Suppressor macrophage (primary cell): Measurements from ENCODE around the gene PPP1R9A.

Source experiments
- DNase-seq, 4 experiments: peaks; one replicate each; pipeline ENCODE4 v3.0.0-alpha.2; 2020 to 2022

Gene PPP1R9A

DNA sequence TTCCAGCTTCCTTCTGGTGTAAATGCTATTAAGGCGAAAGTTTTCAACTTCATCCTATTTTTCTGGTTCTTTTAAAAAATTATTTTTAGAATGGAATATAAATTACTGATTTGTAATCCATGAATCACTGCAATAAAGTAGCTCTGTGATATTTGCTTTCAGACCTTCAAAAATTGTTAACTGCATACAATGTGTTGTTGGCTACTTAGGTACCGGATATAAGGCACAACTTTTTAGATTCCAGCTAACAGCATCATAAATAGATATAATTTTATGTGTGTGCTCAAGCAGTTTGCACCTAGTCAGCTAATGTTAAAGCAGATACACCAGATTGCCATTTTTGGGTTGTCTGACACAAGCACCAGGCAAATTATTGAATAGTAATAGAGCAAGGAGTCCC is 358.2 kb downstream of the PPP1R9A start:
- no peak for DNase-seq

- no peak for DNase-seq
Measured at GRCh38 chr7:95267754-95268153, 360.4 kb downstream of the PPP1R9A start.

DNA sequence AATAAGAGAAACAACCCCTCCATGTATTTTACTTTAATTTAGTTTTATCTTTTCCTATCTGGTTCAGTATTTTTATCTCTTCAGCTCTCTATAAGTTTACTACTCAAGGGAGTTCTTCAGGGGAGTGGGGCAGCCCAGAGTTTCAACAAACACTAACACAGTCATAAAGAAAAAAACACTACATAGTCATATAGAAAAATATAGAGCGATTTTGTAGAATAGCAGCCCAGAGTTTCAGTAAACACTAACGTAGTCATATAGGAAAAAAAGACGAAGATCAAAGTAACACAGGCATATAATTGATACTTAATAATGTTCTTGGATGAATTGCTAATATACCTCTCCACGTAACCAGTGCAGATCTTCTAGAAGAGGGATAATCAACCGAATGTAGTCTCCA is 362.2 kb downstream of the PPP1R9A start:
- no peak for DNase-seq

GRCh38 chr7:95276114-95276513 is 368.7 kb downstream of the PPP1R9A start:
- no peak for DNase-seq

- no peak for DNase-seq
Measured at GRCh38 chr7:95279417-95279816, 372.0 kb downstream of the PPP1R9A start.

DNA sequence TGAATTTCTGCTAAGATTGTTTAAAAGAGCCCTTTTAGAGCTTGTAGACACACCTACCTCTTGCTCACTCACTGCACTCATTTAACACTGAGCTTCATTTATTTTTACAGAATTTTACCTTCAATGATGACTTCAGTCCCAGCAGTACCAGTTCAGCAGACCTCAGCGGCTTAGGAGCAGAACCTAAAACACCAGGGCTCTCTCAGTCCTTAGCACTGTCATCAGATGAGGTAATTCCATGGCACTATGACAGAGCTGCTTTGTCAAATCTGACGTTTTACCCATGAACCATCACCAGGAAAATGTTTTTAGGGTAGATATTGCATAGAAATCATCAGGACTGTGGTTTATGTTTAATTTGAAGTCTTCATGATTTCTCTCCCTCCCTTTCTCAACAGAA is 378.7 kb downstream of the PPP1R9A start:
- DNase-seq: no peak

DNA sequence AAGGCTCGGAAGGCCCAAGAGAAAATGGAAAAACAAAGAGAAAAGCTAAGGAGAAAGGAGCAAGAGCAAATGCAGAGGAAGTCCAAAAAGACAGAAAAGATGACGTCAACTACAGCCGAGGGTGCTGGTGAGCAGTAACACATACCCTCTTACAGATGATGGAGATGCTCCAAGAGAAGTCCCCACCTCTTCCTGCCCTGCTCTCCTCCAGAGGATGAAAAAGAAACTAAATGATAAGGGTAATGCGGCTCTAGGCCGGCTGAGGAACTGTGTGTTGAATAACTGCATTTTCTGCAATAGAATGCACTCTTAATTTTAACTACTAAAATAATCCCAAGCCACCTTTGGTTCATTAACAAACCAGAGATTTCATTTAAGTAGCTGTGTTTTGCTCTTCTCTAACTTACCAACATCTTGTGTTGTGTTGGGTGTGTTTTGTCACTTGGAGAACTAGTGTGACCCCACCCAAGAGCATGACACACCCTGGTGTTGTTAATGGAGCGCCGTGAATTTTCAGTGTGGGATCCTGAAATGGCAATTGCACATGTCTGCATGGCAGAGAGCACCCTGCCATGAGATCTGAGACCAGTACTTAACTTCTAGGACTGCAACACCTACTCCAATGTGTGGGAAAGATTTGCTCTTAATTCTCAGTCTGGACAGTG is 382.9 kb downstream of the PPP1R9A start:
- no peak for DNase-seq

GRCh38 chr7:95295397-95295796 is 388.0 kb downstream of the PPP1R9A start:
- DNase-seq: no peak

- no peak for DNase-seq
Measured at GRCh38 chr7:95296456-95296855, 389.1 kb downstream of the PPP1R9A start.

GRCh38 chr7:95297041-95297440 is 389.6 kb downstream of the PPP1R9A start:
- no peak for DNase-seq

GRCh38 chr7:95298091-95298490 is 390.7 kb downstream of the PPP1R9A start:
- no peak for DNase-seq

GRCh38 chr7:95303013-95303905 is 395.9 kb downstream of the PPP1R9A start:
- DNase-seq: no peak

DNA sequence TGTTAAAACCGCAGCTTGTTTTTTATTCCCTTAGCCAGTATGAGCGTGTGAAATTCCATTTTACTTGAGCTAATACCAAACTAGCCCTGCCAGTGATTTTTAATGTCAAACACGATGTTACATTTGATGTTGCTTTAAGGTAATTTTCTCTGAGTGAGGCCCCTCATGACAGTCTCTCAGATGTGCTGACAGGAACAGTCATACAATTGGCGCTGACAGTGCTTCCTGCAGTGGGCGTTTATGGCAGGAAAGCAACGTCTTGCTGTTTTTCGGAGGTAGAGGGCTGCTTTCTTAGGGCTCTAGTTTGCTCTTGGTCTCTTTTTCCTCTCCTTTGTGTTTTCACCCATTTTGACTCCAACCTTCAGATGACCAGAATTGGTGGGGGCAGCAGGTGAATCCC is 397.6 kb downstream of the PPP1R9A start:
- no peak for DNase-seq

DNA sequence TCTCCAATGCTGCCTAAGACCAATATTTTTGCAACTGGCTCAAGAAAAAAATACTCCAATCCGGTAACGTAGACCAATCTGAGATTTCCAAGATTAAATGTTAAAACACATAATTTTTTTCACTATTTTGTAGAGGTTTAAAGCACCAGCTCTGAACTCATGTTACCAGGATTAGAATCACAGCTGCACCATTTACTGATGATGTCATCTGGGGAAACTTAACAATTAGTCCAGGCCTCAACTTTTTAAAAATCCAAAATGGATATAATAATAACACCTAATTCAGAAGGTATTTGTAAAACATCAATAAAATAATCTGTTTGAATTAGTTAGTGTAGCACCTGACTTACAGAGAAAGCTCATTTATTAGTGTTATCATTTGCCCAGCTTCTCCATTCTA is 402.6 kb downstream of the PPP1R9A start:
- no peak for DNase-seq

GRCh38 chr7:95311389-95311788 is 404.0 kb downstream of the PPP1R9A start:
- DNase-seq: no peak

- DNase-seq: no peak
Measured at GRCh38 chr7:95312561-95312960, 405.2 kb downstream of the PPP1R9A start.

GRCh38 chr7:95316588-95316987 is 409.2 kb downstream of the PPP1R9A start:
- DNase-seq: no peak

- no peak for DNase-seq
Measured at GRCh38 chr7:95317546-95317945, 410.2 kb downstream of the PPP1R9A start.

GRCh38 chr7:95317966-95318365 is 410.6 kb downstream of the PPP1R9A start:
- DNase-seq: no peak

GRCh38 chr7:95318501-95319100 is 411.2 kb downstream of the PPP1R9A start:
- no peak for DNase-seq

DNA sequence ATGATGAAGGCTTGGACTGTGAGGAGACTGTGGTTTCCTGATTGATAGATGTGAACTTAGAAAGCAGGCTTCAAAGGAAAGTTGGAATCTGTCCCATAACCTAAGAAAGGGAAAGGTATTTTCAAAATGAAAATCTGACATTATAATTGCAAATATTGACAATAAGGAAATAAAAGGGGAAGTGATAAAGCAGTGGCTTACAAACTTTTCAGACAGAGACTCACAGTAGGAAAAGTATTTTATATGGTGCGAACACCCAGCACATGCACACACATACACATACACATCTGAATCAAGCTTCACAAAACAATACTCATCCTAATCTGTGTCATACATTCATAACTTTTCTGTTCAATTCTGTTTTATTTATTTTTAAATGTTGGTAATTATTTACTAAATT is 412.2 kb downstream of the PPP1R9A start:
- no peak for DNase-seq

DNA sequence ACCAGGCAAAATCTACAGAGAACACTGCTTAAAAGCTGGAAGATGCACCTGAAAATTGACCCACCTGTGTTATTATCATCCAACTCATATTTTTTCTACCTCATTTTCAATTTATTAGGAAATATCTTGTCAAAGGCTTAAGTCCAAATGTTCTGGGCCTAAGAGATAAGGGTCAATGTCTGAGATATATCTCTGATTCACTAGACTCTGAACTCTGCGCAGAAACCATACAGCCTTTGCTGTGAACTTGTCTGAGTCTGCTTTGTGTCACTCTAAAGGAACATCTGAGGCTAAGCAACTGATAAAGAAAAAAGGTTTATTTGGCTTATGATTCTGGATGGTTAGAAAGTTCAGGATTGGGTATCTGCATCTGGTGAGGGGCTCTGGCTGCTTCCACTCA is 413.3 kb downstream of the PPP1R9A start:
- no peak for DNase-seq

DNA sequence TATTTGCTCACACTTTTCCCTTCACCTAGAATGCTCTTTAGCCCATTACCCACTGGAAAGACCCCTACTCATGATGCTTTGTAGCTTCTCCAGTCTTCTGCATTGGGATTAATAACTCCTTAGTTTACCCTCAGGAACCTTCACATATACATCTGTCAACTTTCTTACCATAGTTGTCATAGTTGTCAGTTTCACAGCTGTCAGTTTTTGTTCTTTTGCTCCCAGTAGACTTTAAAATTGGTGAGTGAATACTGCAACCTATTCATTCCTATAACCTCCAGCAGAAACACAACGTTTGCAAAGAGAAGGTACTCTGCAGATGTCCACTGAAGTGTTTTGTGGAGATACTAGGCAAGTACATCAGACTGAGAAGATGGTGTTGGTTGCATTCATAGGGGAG is 414.3 kb downstream of the PPP1R9A start:
- DNase-seq: no peak

- no peak for DNase-seq
Measured at GRCh38 chr7:95322396-95322795, 415.0 kb downstream of the PPP1R9A start.
